ENCODE results near the gene SGCD. TPM values are rescaled to one million over a fixed set of nuclear protein-coding genes. Genes with fewer than 3 reads are reported as not detected.

SGCD gene
- total and polyA plus RNA-seq, 9 of the 15 experiments (the other 6 are each of a cell fraction or from before 2014, with no cell fraction given) = not detected

DNA sequence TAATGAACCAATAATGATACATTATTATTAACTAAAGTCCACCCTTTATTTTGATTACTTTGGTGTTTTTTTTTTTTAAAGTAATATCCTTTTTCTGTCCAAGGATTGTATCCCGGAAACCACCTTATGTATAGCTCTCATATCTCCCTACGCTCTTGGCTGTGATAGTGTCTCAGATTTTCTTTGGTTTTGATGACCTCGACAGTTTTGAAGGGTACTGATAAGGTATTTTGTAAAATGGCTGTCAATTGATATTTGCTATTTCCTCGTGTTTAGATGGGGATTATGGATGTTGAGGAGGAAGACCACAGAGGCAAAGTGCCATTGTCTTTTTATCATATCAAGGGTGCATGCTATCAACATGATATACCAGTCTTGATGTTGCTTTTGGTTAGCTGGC, 259.0 kb downstream of the SGCD start:
- H3K27me3 ChIP-seq (ENCODE audit: control insufficient read depth in 2 of 2, insufficient read depth in 2 of 2, low read length in 2 of 2) = no peaks in the 10 kb centered on the region
- H4K20me1 ChIP-seq (replicated peaks; ENCODE audit: control insufficient read depth, insufficient read depth, low read length) = no peaks in the 10 kb centered on the region
- no TSS peak for BruUV-seq (replicated peaks)
- TF ChIP-seq ZZZ3 (IDR thresholded peaks at IDR 0.05) (no peak), ZNF316 (IDR thresholded peaks at IDR 0.05) (0 out of 2 replicates have a peak, but pooled peaks have one; percentile 18)
- no peaks in the 10 kb centered on the region for H3K4me1 ChIP-seq (replicated peaks in 1 of 2; ENCODE audit: control insufficient read depth in 2 of 2, insufficient read depth in 2 of 2, low read length in 2 of 2)
- no peaks in the 10 kb centered on the region; the same call in 1 of the 2 replicates for H3K9me3 ChIP-seq (replicated peaks; ENCODE audit: control insufficient read depth, insufficient read depth, low read depth, low read length)
- no peak overlapping the region for H3K9ac ChIP-seq (ENCODE audit: insufficient read depth in 1 of 2, low read depth in 2 of 2, low read length in 2 of 2)
- ChIA-PET CTCF (ENCODE audit: low intra/inter-chr PET ratio) (no interaction called here), POLR2A (no interaction called here)
- H3K4me3 ChIP-seq = no peak overlapping the region
- H3K4me2 ChIP-seq (ENCODE audit: insufficient read depth, low read length) = no peak overlapping the region
- H2AFZ ChIP-seq (ENCODE audit: low read depth, low read length) = no peak overlapping the region
- intact Hi-C loops (cut with micrococcal nuclease) (no loop called here), in situ Hi-C loops (cut with MboI) (no loop called here)
- FAIRE-seq = no peak
- H3K27ac ChIP-seq (ENCODE audit: extremely low read depth, low read depth, low read length) = no peak overlapping the region
- no peaks in the 10 kb centered on the region for H3K9me1 ChIP-seq (ENCODE audit: control insufficient read depth, insufficient read depth, low read length)
- H3K36me3 ChIP-seq (ENCODE audit: control insufficient read depth, insufficient read depth, low read length) = no peaks in the 10 kb centered on the region
- no peaks in the 10 kb centered on the region for H3K79me2 ChIP-seq (ENCODE audit: control insufficient read depth, insufficient read depth, low read length)
- DNase-seq (ENCODE audit: extremely low read depth in 1 of 4, low spot score in 3 of 4) = no peak
- ATAC-seq = no peak
- 5% methylated on average over 4 of the region's 4 CpGs for WGBS (ENCODE audit: insufficient coverage, low coverage, missing lambda C conversion rate)

DNA sequence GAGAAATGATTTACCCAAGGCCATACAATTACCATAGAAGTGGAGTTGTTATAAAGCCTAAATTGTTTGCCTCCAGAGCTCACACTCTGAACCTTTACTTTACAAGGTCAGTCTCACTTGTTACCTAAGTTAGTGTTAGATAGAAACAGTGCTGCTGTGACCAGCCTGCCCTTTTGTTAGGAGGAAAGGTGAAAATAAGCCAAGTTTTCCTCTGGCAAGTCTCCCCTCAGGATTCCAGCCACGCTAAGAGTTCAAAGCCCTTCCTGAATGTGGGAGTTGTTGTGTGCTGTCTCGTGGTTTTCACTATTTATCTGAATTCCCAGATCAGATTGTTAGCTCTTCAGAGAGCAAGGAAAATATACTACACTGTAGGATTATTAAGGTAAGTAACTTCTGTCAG, 260.0 kb downstream of the SGCD start:
- Histone ChIP-seq H3K4me3 (no peak overlapping the region), H3K9me3 (replicated peaks; ENCODE audit: control insufficient read depth, insufficient read depth, low read depth, low read length) (no peaks in the 10 kb centered on the region; the same call in 1 of the 2 replicates), H2AFZ (ENCODE audit: low read depth, low read length) (no peak overlapping the region), H4K20me1 (replicated peaks; ENCODE audit: control insufficient read depth, insufficient read depth, low read length) (no peaks in the 10 kb centered on the region), H3K79me2 (ENCODE audit: control insufficient read depth, insufficient read depth, low read length) (no peaks in the 10 kb centered on the region), H3K9me1 (ENCODE audit: control insufficient read depth, insufficient read depth, low read length) (no peaks in the 10 kb centered on the region), H3K9ac (ENCODE audit: insufficient read depth in 1 of 2, low read depth in 2 of 2, low read length in 2 of 2) (no peak overlapping the region), H3K27ac (ENCODE audit: extremely low read depth, low read depth, low read length) (no peak overlapping the region), H3K36me3 (ENCODE audit: control insufficient read depth, insufficient read depth, low read length) (no peaks in the 10 kb centered on the region), H3K4me1 (replicated peaks in 1 of 2; ENCODE audit: control insufficient read depth in 2 of 2, insufficient read depth in 2 of 2, low read length in 2 of 2) (no peaks in the 10 kb centered on the region), H3K27me3 (ENCODE audit: control insufficient read depth in 2 of 2, insufficient read depth in 2 of 2, low read length in 2 of 2) (no peaks in the 10 kb centered on the region), H3K4me2 (ENCODE audit: insufficient read depth, low read length) (no peak overlapping the region)
- POLR2A ChIA-PET = no interaction called here
- intact Hi-C loops (cut with micrococcal nuclease) = no loop called here
- WGBS (ENCODE audit: insufficient coverage, low coverage, missing lambda C conversion rate) = 6% methylated on average over 2 of the region's 2 CpGs
- in situ Hi-C loops (cut with MboI) = no loop called here
- no TSS peak for BruUV-seq (replicated peaks)
- no peak for FAIRE-seq
- no peak for DNase-seq (ENCODE audit: extremely low read depth in 1 of 4, low spot score in 3 of 4)
- CTCF ChIA-PET (ENCODE audit: low intra/inter-chr PET ratio) = no interaction called here
- no peak for ATAC-seq
- TF ChIP-seq GTF3C2 (IDR thresholded peaks at IDR 0.05; ENCODE audit: borderline replicate concordance, extremely low read depth, insufficient read length) (no peak), NFRKB (IDR thresholded peaks at IDR 0.05; ENCODE audit: low read depth) (no peak)
